ENCODE measurements around the gene CENPP.

Gene CENPP

DNA sequence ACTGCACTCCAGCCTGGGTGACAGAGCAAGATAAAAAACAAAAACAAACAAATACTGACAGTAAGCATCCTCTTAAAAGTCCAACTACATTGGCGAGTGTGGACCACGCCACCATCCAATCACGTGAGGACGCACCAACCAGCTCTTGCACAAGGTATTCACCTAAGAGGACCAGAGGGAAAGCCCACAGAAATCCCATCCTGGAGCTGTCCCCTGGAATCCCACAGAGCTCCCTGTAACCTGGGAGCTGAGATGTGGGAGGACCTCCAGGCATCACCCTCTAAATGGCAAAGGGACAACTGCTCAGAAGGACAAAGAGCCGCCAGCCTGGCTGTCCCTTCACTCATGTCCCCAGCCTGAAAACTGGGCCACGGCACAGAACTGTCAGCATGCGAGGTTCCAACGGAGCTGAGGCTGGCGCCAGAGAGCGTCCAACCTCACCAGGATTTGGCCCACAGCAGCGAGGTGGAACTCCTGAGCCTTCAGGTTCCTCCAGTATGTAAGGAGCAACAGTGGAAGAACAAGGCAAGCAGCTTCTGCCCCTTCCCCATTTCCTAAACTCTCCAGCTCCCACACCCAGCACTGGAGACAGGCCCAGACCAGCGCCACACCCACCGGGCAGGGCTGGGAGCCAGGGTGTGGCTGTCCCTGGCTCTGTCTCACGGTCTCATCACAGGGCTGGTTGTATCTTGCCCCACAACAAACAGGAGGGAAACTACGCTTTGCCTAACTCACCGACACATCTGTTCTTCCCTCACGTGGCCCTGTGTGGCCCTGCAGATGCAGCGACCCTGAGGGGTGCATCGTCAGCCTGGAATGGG is 328.9 kb downstream of the CENPP start:
- peaks cover 28% of the 10 kb centered on the region for H3K4me1 ChIP-seq (ENCODE audit: insufficient read depth, low read length)

GRCh38 chr9:92655366-92655765 is 329.6 kb downstream of the CENPP start:
- Histone ChIP-seq H3K36me3 (ENCODE audit: insufficient read depth, low read length) (peaks cover 23% of the 10 kb centered on the region), H3K4me1 (ENCODE audit: insufficient read depth, low read length) (peaks cover 24% of the 10 kb centered on the region), H3K27ac (ENCODE audit: low read depth, low read length) (no peak overlapping the region)

More for the DNA sequence above, 328.9 kb downstream of the CENPP start:
- H3K27me3 ChIP-seq (ENCODE audit: control insufficient read depth in 1 of 2, insufficient read depth in 2 of 2, low read length in 2 of 2) = no peaks in the 10 kb centered on the region
- no peaks in the 10 kb centered on the region for H3K9me3 ChIP-seq (ENCODE audit: low read length)
- no peak overlapping the region for H3K9ac ChIP-seq (ENCODE audit: low read length)
- no peak overlapping the region for H3K27ac ChIP-seq (ENCODE audit: low read depth, low read length)
- no peak overlapping the region for H3K4me3 ChIP-seq (ENCODE audit: low read depth in 1 of 2, low read length in 2 of 2)
- peaks cover 23% of the 10 kb centered on the region for H3K36me3 ChIP-seq (ENCODE audit: insufficient read depth, low read length)

DNA sequence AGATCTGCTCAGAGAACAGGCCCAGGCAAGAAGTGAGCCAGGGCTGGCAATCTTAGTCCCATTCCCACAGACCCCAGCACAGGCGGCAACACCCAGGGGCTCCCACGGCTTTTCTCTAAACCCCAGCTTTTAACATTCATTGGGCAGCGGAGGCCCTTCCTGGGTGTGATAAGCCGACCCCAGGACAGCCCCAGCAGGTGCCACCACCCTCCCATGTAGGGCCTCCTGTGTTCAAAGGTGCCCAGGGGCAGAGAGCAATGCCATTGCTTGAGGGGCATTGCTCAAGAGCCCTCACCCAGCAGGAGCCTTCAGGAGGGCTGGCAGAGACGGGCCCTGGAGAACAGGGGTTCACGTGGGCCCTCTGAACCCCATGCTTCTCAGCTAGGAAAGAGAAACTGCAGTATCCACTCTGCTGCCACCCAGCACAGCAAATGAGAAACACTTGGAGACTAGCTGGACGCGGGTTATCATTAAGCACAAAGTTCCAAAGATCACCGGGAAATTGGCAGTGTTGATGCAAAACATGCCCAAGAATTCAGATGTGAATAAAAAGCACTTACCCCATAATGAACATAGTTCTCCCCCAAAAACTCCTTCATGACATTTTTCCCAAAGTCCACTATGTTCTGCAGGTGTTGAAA is 330.3 kb downstream of the CENPP start:
- Histone ChIP-seq H3K27ac (ENCODE audit: low read depth, low read length) (no peak overlapping the region), H3K4me1 (ENCODE audit: insufficient read depth, low read length) (peaks cover 21% of the 10 kb centered on the region)

More at GRCh38 chr9:92655366-92655765, 329.6 kb downstream of the CENPP start:
- Histone ChIP-seq H3K9ac (ENCODE audit: low read length) (no peak overlapping the region), H3K27me3 (ENCODE audit: control insufficient read depth in 1 of 2, insufficient read depth in 2 of 2, low read length in 2 of 2) (no peaks in the 10 kb centered on the region), H3K4me3 (ENCODE audit: low read depth in 1 of 2, low read length in 2 of 2) (no peak overlapping the region), H3K9me3 (ENCODE audit: low read length) (no peaks in the 10 kb centered on the region)

DNA sequence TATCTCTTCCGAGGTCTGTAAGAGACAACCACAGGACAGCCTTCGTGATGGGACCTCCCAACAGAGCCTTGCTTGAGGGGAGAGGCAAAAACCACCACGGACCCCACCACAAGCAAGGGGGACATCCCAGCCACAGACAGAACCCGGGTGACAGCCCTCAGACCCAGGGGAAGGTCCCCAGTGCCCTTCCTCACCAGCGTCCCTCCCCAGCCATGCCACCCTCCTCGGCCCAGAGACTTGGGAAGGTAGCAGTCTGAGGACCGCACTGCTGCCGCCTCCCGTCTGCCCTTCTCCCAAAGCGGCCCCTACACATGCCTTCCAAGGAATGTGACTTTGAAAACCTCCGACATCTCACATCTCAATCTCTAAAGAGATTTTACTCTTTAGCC is 330.8 kb downstream of the CENPP start:
- no peak overlapping the region for H3K4me3 ChIP-seq (ENCODE audit: low read depth in 1 of 2, low read length in 2 of 2)
- H3K27me3 ChIP-seq (ENCODE audit: control insufficient read depth in 1 of 2, insufficient read depth in 2 of 2, low read length in 2 of 2) = no peaks in the 10 kb centered on the region
- H3K9me3 ChIP-seq (ENCODE audit: low read length) = no peaks in the 10 kb centered on the region
- H3K27ac ChIP-seq (ENCODE audit: low read depth, low read length) = no peak overlapping the region
- peaks cover 23% of the 10 kb centered on the region for H3K36me3 ChIP-seq (ENCODE audit: insufficient read depth, low read length)
- no peak overlapping the region for H3K9ac ChIP-seq (ENCODE audit: low read length)
- H3K4me1 ChIP-seq (ENCODE audit: insufficient read depth, low read length) = peaks cover 17% of the 10 kb centered on the region

More for the DNA sequence above, 330.3 kb downstream of the CENPP start:
- Histone ChIP-seq H3K36me3 (ENCODE audit: insufficient read depth, low read length) (peaks cover 23% of the 10 kb centered on the region), H3K9me3 (ENCODE audit: low read length) (no peaks in the 10 kb centered on the region), H3K27me3 (ENCODE audit: control insufficient read depth in 1 of 2, insufficient read depth in 2 of 2, low read length in 2 of 2) (no peaks in the 10 kb centered on the region), H3K4me3 (ENCODE audit: low read depth in 1 of 2, low read length in 2 of 2) (no peak overlapping the region), H3K9ac (ENCODE audit: low read length) (no peak overlapping the region)

GRCh38 chr9:92657296-92658094 is 331.7 kb downstream of the CENPP start:
- Histone ChIP-seq H3K4me1 (ENCODE audit: insufficient read depth, low read length) (peaks cover 13% of the 10 kb centered on the region), H3K27ac (ENCODE audit: low read depth, low read length) (no peak overlapping the region), H3K9ac (ENCODE audit: low read length) (no peak overlapping the region), H3K27me3 (ENCODE audit: control insufficient read depth in 1 of 2, insufficient read depth in 2 of 2, low read length in 2 of 2) (no peaks in the 10 kb centered on the region), H3K9me3 (ENCODE audit: low read length) (no peaks in the 10 kb centered on the region), H3K4me3 (ENCODE audit: low read depth in 1 of 2, low read length in 2 of 2) (no peak overlapping the region), H3K36me3 (ENCODE audit: insufficient read depth, low read length) (peaks cover 23% of the 10 kb centered on the region)

DNA sequence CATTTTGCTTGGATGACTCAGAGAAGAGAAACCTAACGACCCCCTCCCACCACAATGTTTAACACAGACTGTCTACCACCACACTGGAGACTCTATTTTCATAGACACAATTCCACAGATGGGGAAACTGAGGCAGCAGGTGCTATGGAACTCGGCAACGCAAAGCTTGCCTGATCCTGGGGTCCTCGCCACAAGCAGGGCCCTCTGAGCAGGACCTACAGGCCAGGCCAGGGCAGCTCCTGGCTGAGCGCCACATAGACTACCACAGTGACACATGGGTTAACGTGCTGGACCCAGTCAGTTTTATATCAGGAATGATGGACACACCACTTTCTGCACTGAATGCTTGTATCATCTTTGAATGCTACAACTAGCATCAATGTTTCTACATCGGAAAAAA is 332.4 kb downstream of the CENPP start:
- no peak overlapping the region for H3K4me3 ChIP-seq (ENCODE audit: low read depth in 1 of 2, low read length in 2 of 2)
- H3K36me3 ChIP-seq (ENCODE audit: insufficient read depth, low read length) = peaks cover 23% of the 10 kb centered on the region
- H3K27me3 ChIP-seq (ENCODE audit: control insufficient read depth in 1 of 2, insufficient read depth in 2 of 2, low read length in 2 of 2) = no peaks in the 10 kb centered on the region
- H3K4me1 ChIP-seq (ENCODE audit: insufficient read depth, low read length) = peaks cover 7% of the 10 kb centered on the region
- no peaks in the 10 kb centered on the region for H3K9me3 ChIP-seq (ENCODE audit: low read length)
- H3K27ac ChIP-seq (ENCODE audit: low read depth, low read length) = no peak overlapping the region
- H3K9ac ChIP-seq (ENCODE audit: low read length) = no peak overlapping the region

- Histone ChIP-seq H3K36me3 (ENCODE audit: insufficient read depth, low read length) (peaks cover 23% of the 10 kb centered on the region), H3K27ac (ENCODE audit: low read depth, low read length) (no peak overlapping the region), H3K9ac (ENCODE audit: low read length) (no peak overlapping the region), H3K27me3 (ENCODE audit: control insufficient read depth in 1 of 2, insufficient read depth in 2 of 2, low read length in 2 of 2) (no peaks in the 10 kb centered on the region), H3K4me1 (ENCODE audit: insufficient read depth, low read length) (peaks cover 4% of the 10 kb centered on the region), H3K9me3 (ENCODE audit: low read length) (no peaks in the 10 kb centered on the region), H3K4me3 (ENCODE audit: low read depth in 1 of 2, low read length in 2 of 2) (no peak overlapping the region)
Measured at GRCh38 chr9:92658611-92659010, 332.9 kb downstream of the CENPP start.

- peaks cover 4% of the 10 kb centered on the region for H3K4me1 ChIP-seq (ENCODE audit: insufficient read depth, low read length)
- peaks cover 23% of the 10 kb centered on the region for H3K36me3 ChIP-seq (ENCODE audit: insufficient read depth, low read length)
- H3K27ac ChIP-seq (ENCODE audit: low read depth, low read length) = no peak overlapping the region
- H3K27me3 ChIP-seq (ENCODE audit: control insufficient read depth in 1 of 2, insufficient read depth in 2 of 2, low read length in 2 of 2) = no peaks in the 10 kb centered on the region
- no peak overlapping the region for H3K9ac ChIP-seq (ENCODE audit: low read length)
- no peak overlapping the region for H3K4me3 ChIP-seq (ENCODE audit: low read depth in 1 of 2, low read length in 2 of 2)
- H3K9me3 ChIP-seq (ENCODE audit: low read length) = no peaks in the 10 kb centered on the region
Measured at GRCh38 chr9:92659601-92660000, 333.8 kb downstream of the CENPP start.

DNA sequence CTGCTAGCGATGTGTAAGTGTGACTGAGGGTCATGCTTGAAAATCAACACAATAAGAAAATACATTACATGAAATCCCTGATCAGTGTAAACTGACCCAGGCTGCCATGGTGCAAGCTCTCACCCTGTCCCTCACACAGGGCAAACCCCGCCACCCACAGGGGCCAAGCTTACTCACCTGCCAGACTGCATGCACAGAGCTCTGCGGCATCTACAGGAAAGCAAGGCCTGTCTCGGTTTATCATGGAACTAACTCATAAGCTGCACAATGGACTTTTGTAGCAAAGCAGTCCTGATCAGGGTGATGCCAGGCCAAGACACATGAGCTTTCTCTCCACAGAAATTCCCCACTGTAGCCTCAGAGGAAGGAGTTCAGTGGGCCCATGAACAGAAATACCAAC is 334.5 kb downstream of the CENPP start:
- Histone ChIP-seq H3K4me1 (ENCODE audit: insufficient read depth, low read length) (peaks cover 4% of the 10 kb centered on the region), H3K27me3 (ENCODE audit: control insufficient read depth in 1 of 2, insufficient read depth in 2 of 2, low read length in 2 of 2) (no peaks in the 10 kb centered on the region), H3K27ac (ENCODE audit: low read depth, low read length) (no peak overlapping the region), H3K9ac (ENCODE audit: low read length) (no peak overlapping the region), H3K4me3 (ENCODE audit: low read depth in 1 of 2, low read length in 2 of 2) (no peak overlapping the region), H3K9me3 (ENCODE audit: low read length) (no peaks in the 10 kb centered on the region), H3K36me3 (ENCODE audit: insufficient read depth, low read length) (peaks cover 21% of the 10 kb centered on the region)

- peaks cover 4% of the 10 kb centered on the region for H3K4me1 ChIP-seq (ENCODE audit: insufficient read depth, low read length)
- H3K27ac ChIP-seq (ENCODE audit: low read depth, low read length) = no peak overlapping the region
- H3K9ac ChIP-seq (ENCODE audit: low read length) = no peak overlapping the region
Measured at GRCh38 chr9:92661127-92661526, 335.4 kb downstream of the CENPP start.

DNA sequence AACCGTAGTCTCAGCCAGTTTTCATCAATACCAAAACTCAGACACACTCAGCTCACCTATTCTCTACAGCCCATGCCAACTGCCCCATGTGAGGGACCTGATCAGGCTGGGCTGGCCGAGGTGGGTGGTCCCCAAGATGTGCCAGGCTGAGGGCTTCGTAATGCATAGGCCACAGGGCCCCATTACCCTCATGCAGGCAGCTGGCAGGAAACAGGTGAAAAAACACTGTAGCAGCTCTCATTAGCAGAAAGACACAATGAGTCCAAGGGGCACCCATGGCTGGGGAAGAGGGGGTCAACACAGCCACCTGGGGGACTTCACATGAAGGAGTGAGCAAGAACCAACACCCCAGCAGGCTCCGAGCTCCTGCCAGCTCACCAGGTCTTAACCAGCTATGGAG is 336.0 kb downstream of the CENPP start:
- no peaks in the 10 kb centered on the region for H3K27me3 ChIP-seq (ENCODE audit: control insufficient read depth in 1 of 2, insufficient read depth in 2 of 2, low read length in 2 of 2)
- H3K4me3 ChIP-seq (ENCODE audit: low read depth in 1 of 2, low read length in 2 of 2) = no peak overlapping the region
- H3K4me1 ChIP-seq (ENCODE audit: insufficient read depth, low read length) = peaks cover 4% of the 10 kb centered on the region
- H3K9ac ChIP-seq (ENCODE audit: low read length) = no peak overlapping the region
- no peaks in the 10 kb centered on the region for H3K9me3 ChIP-seq (ENCODE audit: low read length)
- H3K27ac ChIP-seq (ENCODE audit: low read depth, low read length) = no peak overlapping the region
- peaks cover 10% of the 10 kb centered on the region for H3K36me3 ChIP-seq (ENCODE audit: insufficient read depth, low read length)

More at GRCh38 chr9:92661127-92661526, 335.4 kb downstream of the CENPP start:
- Histone ChIP-seq H3K4me3 (ENCODE audit: low read depth in 1 of 2, low read length in 2 of 2) (no peak overlapping the region), H3K9me3 (ENCODE audit: low read length) (no peaks in the 10 kb centered on the region), H3K27me3 (ENCODE audit: control insufficient read depth in 1 of 2, insufficient read depth in 2 of 2, low read length in 2 of 2) (no peaks in the 10 kb centered on the region), H3K36me3 (ENCODE audit: insufficient read depth, low read length) (peaks cover 13% of the 10 kb centered on the region)

Measured in muscle layer of colon (tissue), 2 donors.